ENCODE results near the gene MYOZ2. TPM values are rescaled to one million over a fixed set of nuclear protein-coding genes. Genes with fewer than 3 reads are reported as not detected.
"Not testable (repeated sequence)": the region's sequence is repeated elsewhere in the genome, so short reads cannot be mapped to it uniquely, and the experiment has no call there.

MYOZ2 gene
- total RNA-seq, 1 donor from 2014 or later: not detected

DNA sequence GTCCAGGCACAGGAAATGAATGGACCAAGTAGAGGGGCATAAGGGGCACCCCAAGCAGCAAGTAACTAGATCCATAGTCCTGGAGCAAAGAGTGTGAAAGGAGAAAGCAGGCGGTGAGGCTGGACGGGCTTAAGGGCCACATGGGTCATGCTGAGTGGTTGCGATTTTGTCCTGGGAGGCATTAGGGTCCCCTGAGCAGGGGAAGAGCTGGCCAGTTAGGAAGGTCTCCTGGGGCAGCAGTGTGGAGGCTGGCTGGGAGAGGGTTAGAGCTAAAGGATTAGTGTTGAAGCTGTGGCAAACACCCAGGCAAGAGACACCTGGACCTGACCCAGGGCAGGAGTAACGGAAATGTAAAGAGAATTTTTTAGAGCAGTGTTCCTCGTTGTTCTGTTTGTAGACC is 26.5 kb downstream of the MYOZ2 start:
- no peaks in the 10 kb centered on the region for H3K27me3 ChIP-seq (ENCODE audit: control insufficient read depth, insufficient read depth, low read length)
- H3K4me3 ChIP-seq (ENCODE audit: low read depth, low read length): no peak overlapping the region
- no peak for DNase-seq (ENCODE audit: low read depth)
- TF ChIP-seq, protein P1, sequence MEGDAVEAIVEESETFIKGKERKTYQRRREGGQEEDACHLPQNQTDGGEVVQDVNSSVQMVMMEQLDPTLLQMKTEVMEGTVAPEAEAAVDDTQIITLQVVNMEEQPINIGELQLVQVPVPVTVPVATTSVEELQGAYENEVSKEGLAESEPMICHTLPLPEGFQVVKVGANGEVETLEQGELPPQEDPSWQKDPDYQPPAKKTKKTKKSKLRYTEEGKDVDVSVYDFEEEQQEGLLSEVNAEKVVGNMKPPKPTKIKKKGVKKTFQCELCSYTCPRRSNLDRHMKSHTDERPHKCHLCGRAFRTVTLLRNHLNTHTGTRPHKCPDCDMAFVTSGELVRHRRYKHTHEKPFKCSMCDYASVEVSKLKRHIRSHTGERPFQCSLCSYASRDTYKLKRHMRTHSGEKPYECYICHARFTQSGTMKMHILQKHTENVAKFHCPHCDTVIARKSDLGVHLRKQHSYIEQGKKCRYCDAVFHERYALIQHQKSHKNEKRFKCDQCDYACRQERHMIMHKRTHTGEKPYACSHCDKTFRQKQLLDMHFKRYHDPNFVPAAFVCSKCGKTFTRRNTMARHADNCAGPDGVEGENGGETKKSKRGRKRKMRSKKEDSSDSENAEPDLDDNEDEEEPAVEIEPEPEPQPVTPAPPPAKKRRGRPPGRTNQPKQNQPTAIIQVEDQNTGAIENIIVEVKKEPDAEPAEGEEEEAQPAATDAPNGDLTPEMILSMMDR (IDR thresholded peaks at IDR 0.05; ENCODE audit: insufficient read depth, low read length, poor library complexity, severe bottlenecking): no peak
- no peaks in the 10 kb centered on the region for H3K36me3 ChIP-seq (ENCODE audit: control insufficient read depth, insufficient read depth, low read length)

DNA sequence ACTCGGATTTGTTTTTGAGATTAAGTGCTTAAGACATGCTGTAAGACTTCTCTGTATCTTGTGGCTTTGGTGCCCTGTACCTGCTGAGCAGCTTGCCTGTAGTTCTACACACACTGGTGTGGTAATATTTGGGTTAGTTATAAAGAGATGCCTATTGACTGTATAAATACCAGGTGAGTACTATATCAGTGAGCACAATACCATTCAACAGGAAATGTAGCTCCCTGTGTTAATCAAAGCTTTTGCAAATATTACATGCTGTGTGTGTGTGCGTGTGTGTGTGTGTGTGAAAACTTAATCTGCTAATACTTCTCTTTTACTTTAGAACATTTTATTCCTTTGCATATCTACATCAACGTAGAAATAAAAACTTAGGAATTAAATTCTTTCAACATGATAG is 30.1 kb downstream of the MYOZ2 start:
- no peak overlapping the region for H3K4me3 ChIP-seq (ENCODE audit: low read depth, low read length)
- H3K36me3 ChIP-seq (ENCODE audit: control insufficient read depth, insufficient read depth, low read length): no peaks in the 10 kb centered on the region
- DNase-seq (ENCODE audit: low read depth): no peak
- TF ChIP-seq, protein P1 (IDR thresholded peaks at IDR 0.05; ENCODE audit: insufficient read depth, low read length, poor library complexity, severe bottlenecking): no peak
- H3K27me3 ChIP-seq (ENCODE audit: control insufficient read depth, insufficient read depth, low read length): no peaks in the 10 kb centered on the region

DNA sequence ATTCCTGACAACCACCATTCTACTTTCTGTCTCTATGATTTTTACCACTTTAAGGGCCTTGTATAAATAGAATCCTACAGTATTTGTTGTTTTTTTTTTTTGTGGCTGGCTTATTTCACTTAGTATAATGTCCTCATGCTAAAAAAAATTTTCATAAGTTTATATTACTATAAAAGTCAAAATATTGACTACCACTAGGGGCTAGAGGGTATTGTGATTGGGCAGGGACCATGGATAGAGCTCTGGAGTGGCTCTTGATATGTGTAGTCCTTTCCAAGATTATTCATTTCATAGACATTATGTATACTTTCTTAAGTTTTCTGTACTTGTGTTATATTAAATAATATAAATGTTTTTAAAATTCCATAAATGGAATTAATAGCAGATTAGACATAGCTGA is 34.6 kb downstream of the MYOZ2 start:
- H3K27me3 ChIP-seq (ENCODE audit: control insufficient read depth, insufficient read depth, low read length): no peaks in the 10 kb centered on the region
- no peak overlapping the region for H3K4me3 ChIP-seq (ENCODE audit: low read depth, low read length)
- TF ChIP-seq, protein P1 (IDR thresholded peaks at IDR 0.05; ENCODE audit: insufficient read depth, low read length, poor library complexity, severe bottlenecking): no peak
- H3K36me3 ChIP-seq (ENCODE audit: control insufficient read depth, insufficient read depth, low read length): no peaks in the 10 kb centered on the region
- no peak for DNase-seq (ENCODE audit: low read depth)

DNA sequence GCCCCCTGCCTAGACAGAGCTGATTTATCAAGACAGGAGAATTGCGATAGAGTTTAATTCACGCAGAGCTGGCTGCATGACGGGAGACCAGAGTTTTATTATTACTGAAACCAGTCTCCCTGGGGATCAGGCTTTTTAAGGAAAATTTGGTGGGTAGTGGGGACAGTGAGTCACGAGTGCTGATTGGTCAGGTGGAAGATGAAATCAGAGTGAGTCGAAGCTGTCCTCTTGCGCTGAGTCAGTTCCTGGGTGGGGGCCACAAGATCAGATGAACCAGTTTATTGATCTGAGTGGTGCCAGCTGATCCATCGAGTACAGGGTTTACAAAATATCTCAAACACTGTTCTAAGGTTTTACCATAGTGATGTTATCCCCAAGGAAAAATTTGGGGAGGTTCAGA is 36.6 kb downstream of the MYOZ2 start:
- DNase-seq (ENCODE audit: low read depth): no peak
- Histone ChIP-seq H3K36me3 (ENCODE audit: control insufficient read depth, insufficient read depth, low read length) (no peaks in the 10 kb centered on the region), H3K27me3 (ENCODE audit: control insufficient read depth, insufficient read depth, low read length) (no peaks in the 10 kb centered on the region), H3K4me3 (ENCODE audit: low read depth, low read length) (no peak overlapping the region)
- TF ChIP-seq, protein P1 (IDR thresholded peaks at IDR 0.05; ENCODE audit: insufficient read depth, low read length, poor library complexity, severe bottlenecking): no peak

DNA sequence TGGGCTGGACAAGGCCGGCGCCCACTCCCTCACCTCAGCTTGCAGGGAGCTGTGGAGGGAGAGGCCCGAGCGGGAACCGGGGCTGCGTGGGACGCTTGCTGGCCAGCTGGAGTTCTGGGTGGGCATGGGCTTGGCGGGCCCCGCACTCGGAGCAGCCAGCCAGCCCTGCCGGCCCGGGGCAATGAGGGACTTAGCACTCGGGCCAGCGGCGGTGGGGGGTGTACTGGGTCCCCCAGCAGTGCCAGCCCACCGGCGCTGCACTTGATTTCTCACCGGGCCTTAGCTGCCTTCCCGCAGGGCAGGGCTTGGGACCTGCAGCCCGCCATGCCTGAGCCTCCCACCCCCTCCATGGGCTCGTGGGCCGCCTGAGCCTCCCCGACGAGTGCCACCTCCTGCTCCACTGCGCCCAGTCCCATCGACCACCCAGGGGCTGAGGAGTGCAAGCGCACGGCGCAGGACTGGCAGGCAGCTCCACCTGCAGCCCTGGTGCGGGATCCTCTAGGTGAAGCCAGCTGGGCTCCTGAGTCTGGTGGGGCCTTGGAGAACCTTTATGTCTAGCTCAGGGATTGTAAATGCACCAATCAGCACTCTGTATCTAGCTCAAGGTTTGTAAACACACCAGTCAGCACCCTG is 38.2 kb downstream of the MYOZ2 start:
- not testable (repeated sequence) for DNase-seq (ENCODE audit: low read depth); H3K27me3 ChIP-seq (ENCODE audit: control insufficient read depth, insufficient read depth, low read length); H3K36me3 ChIP-seq (ENCODE audit: control insufficient read depth, insufficient read depth, low read length); H3K4me3 ChIP-seq (ENCODE audit: low read depth, low read length)

DNA sequence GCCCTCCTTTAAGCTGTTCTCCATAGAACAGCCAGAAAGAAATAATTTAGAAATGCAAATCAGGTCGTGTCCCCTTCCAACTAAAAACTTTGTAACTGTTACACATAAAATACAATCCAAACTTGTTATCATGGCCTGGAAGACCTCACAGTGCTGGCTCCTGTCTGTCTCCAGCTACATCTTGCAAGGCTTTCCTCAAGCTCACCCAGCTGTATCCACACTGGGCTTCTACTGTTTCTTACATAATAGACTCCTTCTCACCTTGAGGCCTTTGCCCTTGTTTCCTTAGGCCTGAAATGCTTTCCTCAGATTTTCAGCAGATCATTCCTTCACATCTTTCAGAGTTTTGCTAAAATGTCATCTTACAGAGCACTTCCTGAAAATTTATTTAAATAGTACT is 43.4 kb downstream of the MYOZ2 start:
- no peaks in the 10 kb centered on the region for H3K36me3 ChIP-seq (ENCODE audit: control insufficient read depth, insufficient read depth, low read length)
- DNase-seq (ENCODE audit: low read depth): no peak
- TF ChIP-seq, protein P1 (IDR thresholded peaks at IDR 0.05; ENCODE audit: insufficient read depth, low read length, poor library complexity, severe bottlenecking): no peak

More for the DNA sequence above, 43.4 kb downstream of the MYOZ2 start:
- H3K4me3 ChIP-seq (ENCODE audit: low read depth, low read length): no peak overlapping the region
- no peaks in the 10 kb centered on the region for H3K27me3 ChIP-seq (ENCODE audit: control insufficient read depth, insufficient read depth, low read length)
